22Rv1 (cell line): ENCODE data around the gene ABCC6.

Experiments used
- H3K27ac ChIP-seq: fragments of 450-650 bp; 2 replicates; pipeline ENCODE4 v1.5.1; 2017
- ZFX ChIP-seq: fragments of 450-650 bp; IDR thresholded peaks from 2 replicates; pipeline ENCODE4 v1.6.1; 2017; ENCODE audit warnings: antibody characterized with exemption, borderline replicate concordance
- TF ChIP-seq, protein P1 (sequence below): fragments of 450-650 bp; IDR thresholded peaks from 2 replicates; pipeline ENCODE4 v1.5.1; 2017; ENCODE audit warnings: mild to moderate bottlenecking

Gene ABCC6

GRCh38 chr16:16143038-16143763 lies 80.1 kb downstream of the ABCC6 start:
- TF ChIP-seq ZFX = no peak
- TF ChIP-seq, protein P1, sequence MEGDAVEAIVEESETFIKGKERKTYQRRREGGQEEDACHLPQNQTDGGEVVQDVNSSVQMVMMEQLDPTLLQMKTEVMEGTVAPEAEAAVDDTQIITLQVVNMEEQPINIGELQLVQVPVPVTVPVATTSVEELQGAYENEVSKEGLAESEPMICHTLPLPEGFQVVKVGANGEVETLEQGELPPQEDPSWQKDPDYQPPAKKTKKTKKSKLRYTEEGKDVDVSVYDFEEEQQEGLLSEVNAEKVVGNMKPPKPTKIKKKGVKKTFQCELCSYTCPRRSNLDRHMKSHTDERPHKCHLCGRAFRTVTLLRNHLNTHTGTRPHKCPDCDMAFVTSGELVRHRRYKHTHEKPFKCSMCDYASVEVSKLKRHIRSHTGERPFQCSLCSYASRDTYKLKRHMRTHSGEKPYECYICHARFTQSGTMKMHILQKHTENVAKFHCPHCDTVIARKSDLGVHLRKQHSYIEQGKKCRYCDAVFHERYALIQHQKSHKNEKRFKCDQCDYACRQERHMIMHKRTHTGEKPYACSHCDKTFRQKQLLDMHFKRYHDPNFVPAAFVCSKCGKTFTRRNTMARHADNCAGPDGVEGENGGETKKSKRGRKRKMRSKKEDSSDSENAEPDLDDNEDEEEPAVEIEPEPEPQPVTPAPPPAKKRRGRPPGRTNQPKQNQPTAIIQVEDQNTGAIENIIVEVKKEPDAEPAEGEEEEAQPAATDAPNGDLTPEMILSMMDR = peak; percentile 69
- H3K27ac ChIP-seq = no peak overlapping the region

DNA sequence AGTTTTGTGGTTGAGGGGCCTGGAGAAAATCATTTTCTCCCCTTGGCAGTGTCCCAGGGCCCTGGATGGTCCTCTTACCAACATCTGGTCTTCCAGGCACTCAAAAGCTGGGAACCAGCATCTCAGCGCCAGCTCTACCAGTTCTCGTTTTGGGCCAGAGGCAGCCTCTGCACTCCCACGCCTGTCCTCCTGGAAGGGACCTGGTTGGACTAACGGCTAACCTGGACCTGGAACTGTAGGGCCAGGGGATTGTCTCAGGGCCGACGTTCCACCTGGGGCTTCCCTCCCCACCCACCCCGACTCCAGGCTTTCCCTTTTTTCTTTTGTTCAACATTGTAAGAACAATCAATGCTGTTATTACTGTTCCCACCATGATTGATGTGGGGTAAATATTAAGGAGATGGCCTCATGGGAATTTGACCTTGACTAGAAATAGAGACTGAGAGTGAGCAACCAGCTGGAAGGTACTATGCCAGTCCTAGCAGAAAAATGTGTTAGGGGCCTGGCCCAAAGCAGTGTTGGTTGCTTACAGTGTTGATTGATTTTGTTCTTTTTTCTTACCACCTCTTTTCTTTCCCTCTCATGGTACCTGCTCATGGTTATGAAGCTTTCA lies 81.4 kb downstream of the ABCC6 start:
- no peak overlapping the region for H3K27ac ChIP-seq
- TF ChIP-seq, protein P1 = no peak
- no peak for TF ChIP-seq ZFX

DNA sequence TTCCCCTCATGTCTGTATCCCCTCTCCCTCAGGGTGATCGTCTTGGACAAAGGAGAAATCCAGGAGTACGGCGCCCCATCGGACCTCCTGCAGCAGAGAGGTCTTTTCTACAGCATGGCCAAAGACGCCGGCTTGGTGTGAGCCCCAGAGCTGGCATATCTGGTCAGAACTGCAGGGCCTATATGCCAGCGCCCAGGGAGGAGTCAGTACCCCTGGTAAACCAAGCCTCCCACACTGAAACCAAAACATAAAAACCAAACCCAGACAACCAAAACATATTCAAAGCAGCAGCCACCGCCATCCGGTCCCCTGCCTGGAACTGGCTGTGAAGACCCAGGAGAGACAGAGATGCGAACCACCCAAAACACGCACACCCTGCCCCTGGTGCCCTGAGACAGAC lies 82.2 kb downstream of the ABCC6 start:
- no peak overlapping the region for H3K27ac ChIP-seq

GRCh38 chr16:16140537-16140936 lies 82.8 kb downstream of the ABCC6 start:
- no peak overlapping the region for H3K27ac ChIP-seq
- no peak for TF ChIP-seq ZFX
- TF ChIP-seq, protein P1 = no peak

More for the DNA sequence above, 82.2 kb downstream of the ABCC6 start:
- TF ChIP-seq, protein P1 = no peak
- TF ChIP-seq ZFX = no peak

DNA sequence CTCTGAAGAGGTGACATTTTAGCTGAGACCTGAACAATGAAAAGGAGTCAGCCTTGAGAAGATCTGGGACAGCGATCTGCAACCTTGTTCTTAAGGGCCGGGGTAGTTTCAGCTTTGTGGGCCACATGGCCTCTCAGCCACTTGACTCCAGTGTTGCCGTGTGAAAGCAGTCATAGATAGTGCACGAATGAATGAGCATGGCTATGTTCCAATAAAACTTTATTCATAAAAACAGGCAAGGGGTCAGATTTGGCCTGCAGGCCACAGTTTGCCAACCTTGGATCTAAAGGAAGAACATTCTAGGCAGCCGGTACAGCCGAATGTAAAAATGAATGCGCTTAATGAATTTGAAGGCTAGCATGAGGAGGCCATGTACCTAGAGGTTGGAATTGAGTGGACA lies 83.5 kb downstream of the ABCC6 start:
- no peak overlapping the region for H3K27ac ChIP-seq
- no peak for TF ChIP-seq ZFX
- TF ChIP-seq, protein P1 = no peak

DNA sequence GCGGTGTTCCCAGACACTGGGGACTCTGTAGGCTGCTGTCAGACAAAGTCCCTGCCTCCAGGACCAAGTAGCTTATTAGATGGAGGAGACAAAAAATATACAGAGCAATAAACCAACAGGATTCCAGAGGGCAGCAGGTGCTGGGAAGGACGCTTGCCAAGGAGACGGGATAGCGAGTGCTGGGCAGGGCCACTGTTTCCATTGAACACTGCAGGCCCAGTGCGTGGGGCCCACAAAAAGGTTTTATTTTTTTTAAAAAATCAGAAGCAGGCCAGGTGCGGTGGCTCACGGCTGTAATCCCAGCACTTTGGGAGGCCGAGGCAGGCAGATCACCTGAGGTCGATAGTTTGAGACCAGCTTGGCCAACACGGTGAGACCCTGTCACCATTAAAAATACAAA lies 84.2 kb downstream of the ABCC6 start:
- H3K27ac ChIP-seq = no peak overlapping the region
- TF ChIP-seq, protein P1 = no peak
- TF ChIP-seq ZFX = no peak

- TF ChIP-seq ZFX = no peak
- TF ChIP-seq, protein P1 = no peak
Observed at GRCh38 chr16:16138034-16138635, 85.2 kb downstream of the ABCC6 start.

More at GRCh38 chr16:16138034-16138635, 85.2 kb downstream of the ABCC6 start:
- H3K27ac ChIP-seq = no peak overlapping the region
